Left lung (tissue), 10 donors: ENCODE results near the gene BORCS8. TPM values are rescaled to one million over a fixed set of nuclear protein-coding genes. Genes with fewer than 3 reads are reported as not detected.

ENCODE experiments used
- ATAC-seq: fragments of 200-7000 bp; cut with Tn5 transposase; one replicate; pipeline ENCODE4 v1.9.1; 2020; ENCODE audit warnings: moderate library complexity
- DNase-seq, 4 donors: peaks; one replicate each; pipeline ENCODE4 v3.0.0-alpha.2; 2013 to 2020
- H3K27ac ChIP-seq, 2 donors: fragments of 200-600 bp; sonication (generic) in 1 of 2; one replicate each; pipeline versions ENCODE4 v1.5.0 to v1.8.0; 2020 to 2021
- H3K27me3 ChIP-seq, 2 donors: fragments of 200-600 bp; sonication (generic) in 1 of 2; one replicate each; pipeline versions ENCODE4 v1.5.0 to v1.8.0; 2020 to 2021
- H3K36me3 ChIP-seq, 2 donors: fragments of 200-600 bp; sonication (generic) in 1 of 2; one replicate each; pipeline versions ENCODE4 v1.5.0 to v1.8.0; 2020 to 2021
- H3K4me1 ChIP-seq, 2 donors: fragments of 200-600 bp; one replicate each; pipeline ENCODE4 v1.8.0; 2021
- H3K4me3 ChIP-seq, 2 donors: fragments of 200-600 bp; sonication (generic) in 1 of 2; one replicate each; pipeline versions ENCODE4 v1.5.0 to v1.8.0; 2020 to 2021; ENCODE audit warnings: mild to moderate bottlenecking in 1 of 2
- H3K9me3 ChIP-seq, 2 donors: fragments of 200-600 bp; sonication (generic) in 1 of 2; one replicate each; pipeline versions ENCODE4 v1.5.0 to v1.8.0; 2020 to 2021
- CTCF ChIP-seq, 2 donors: fragments of 200-600 bp; sonication (generic) in 1 of 2; IDR thresholded peaks; one replicate each; pipeline versions ENCODE4 v1.5.0 to v1.8.0; 2021; ENCODE audit warnings: antibody characterized with exemption in 2 of 2
- intact Hi-C, 2 donors: fragments of 100-400 bp; cut with DNase I; formaldehyde crosslinking; loops; one replicate each; pipeline versions ENCODE4 v1.11.2 to v1.14.2; 2022
- polyA plus RNA-seq, 6 donors: library from polyadenylated mRNA; unstranded; fragments of 120-200 nt; gene quantifications; one replicate each; pipeline ENCODE4 v1.2.1, GENCODE V29; 2013; ENCODE audit not compliant: insufficient read length in 6 of 6
- total RNA-seq, 2 donors: library from RNA; stranded (reverse); fragmentation: NEBNext Ultra II Directional; extraction: Animal tissue kit (Norgen Biotek cat#: 25700); gene quantifications; one replicate each; pipeline ENCODE4 v1.2.1, GENCODE V29; 2021
- donor health status: DM: no; HTN: yes; CAD: no.
- donor health status: DM: no; HTN: no; CAD: no.

Gene BORCS8
- total and polyA plus RNA-seq, 8 donors, result 16.4 to 39.1 (median 18.3) TPM

DNA sequence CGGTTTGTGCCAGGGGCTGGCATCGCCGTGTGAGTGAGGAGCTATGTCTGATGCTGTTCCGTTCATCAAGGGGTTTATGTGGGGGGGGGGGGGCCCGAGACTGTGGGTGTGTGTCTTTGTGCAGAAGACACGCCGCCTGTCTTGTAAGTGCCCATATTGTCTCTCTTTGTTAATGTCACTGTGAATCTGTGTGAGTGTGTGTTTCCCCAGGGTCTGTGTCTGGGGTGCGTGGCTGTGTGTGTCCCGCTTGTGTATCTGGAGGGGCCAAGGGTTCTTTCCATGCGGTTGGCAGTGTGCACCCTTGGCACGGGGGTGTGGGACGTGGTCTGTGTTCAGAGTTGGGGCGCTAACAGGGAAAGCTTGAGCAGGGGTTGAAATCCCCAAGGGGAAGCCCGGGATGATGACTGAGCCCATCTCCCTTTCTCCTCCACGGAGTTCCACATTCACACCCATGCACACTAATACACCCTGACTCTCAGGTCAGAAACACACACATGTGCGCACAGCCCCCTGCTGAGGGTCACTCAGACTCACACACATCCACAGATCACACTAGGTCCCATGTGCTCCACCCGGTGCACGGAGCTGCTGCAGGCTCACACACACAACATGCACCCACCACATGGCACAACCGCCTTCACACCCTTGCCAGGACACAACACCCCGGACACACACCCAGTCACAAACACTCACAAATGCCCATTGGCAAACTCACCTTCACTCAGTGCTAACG is 21.6 kb upstream of the BORCS8 start:
- H3K4me1 ChIP-seq, result no peaks in the 10 kb centered on the region
- ATAC-seq (no peak), DNase-seq (peak in 1 of 4 donors; percentile 47)
- TF ChIP-seq CTCF (IDR thresholded peaks at IDR 0.05), result no peak
- intact Hi-C loops, result no loop called here
- peaks cover 23 to 97% of the 10 kb centered on the region in 2 donors for H3K27me3 ChIP-seq
- H3K27ac ChIP-seq, result no peak overlapping the region
- H3K9me3 ChIP-seq, result no peaks in the 10 kb centered on the region
- H3K36me3 ChIP-seq, result no peaks in the 10 kb centered on the region
- H3K4me3 ChIP-seq, result no peak overlapping the region

GRCh38 chr19:19212916-19213315 is 21.0 kb upstream of the BORCS8 start:
- Histone ChIP-seq H3K9me3 (no peaks in the 10 kb centered on the region), H3K4me3 (no peak overlapping the region), H3K27ac (no peak overlapping the region), H3K27me3 (peaks cover 23 to 97% of the 10 kb centered on the region in 2 donors), H3K4me1 (no peaks in the 10 kb centered on the region), H3K36me3 (no peaks in the 10 kb centered on the region)
- DNase-seq (peak in 1 of 4 donors; percentile 45), ATAC-seq (no peak)
- intact Hi-C loops, result no loop called here
- no peak for TF ChIP-seq CTCF (IDR thresholded peaks at IDR 0.05)

DNA sequence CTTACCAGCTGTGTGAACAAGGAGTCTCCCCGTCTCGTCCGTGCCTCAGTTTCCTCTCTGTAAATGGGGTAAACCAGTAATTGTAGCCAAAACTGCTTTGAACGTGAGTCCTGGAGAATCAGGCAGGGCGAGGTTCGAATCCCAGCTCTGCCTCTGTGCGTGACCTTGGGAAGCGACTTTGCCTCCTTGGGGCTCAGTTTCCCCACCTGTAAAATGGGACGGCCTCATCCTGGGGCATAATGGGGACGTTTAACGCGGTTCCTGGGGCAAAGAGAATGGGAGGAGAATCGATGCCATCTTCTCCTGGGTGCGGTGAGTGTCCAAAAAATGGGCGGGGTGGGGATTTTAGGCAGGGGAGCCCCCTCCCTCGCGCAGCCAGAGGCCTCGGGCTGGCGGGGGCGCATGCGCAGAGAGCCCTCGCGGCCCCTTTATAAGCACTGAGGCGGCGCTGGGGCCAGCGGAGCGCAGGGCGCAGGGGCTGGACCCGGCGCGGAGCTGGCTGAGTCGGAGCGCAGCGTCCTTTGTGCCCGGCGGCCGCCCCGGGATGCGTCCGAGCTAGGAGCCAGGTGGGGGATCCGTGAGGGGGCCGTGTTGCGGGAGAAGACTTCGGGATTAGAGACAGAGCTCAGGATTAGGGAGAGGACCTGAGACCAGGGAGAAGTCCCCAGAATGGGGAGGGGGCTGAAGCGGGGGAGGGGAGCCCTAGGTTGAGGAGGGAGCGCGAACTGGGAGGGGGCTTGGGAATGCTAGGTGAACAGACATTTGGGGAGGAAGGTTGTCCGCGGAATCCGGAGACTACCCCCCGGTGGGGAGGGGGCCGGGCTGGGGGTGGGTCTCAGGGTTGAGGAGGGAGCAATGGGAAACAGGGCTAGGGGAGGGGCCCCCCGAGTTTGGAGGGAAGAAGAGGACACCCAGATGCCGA is 19.8 kb upstream of the BORCS8 start, which contains the start of gene NCAN:
TSS of gene NCAN (plus strand) at position 460 of the 922 bp plus-strand sequence. CDS start 4,996 bp downstream, outside the sequence.
- Histone ChIP-seq H3K9me3 (no peaks in the 10 kb centered on the region), H3K4me1 (no peaks in the 10 kb centered on the region), H3K4me3 (no peak within 1 kb of the TSS), H3K27me3 (peaks cover 23 to 88% of the 10 kb centered on the region in 2 donors), H3K36me3 (no peaks in the 10 kb centered on the region), H3K27ac (no peak within 1 kb of the TSS)
- intact Hi-C loops, result no loop called here
- DNase-seq (peak in 1 of 4 donors; percentile 60), ATAC-seq (no peak)
- no peak for TF ChIP-seq CTCF (IDR thresholded peaks at IDR 0.05)

GRCh38 chr19:19209372-19209771 is 17.4 kb upstream of the BORCS8 start:
- no peak overlapping the region for H3K27ac ChIP-seq
- no peak for DNase-seq
- no peaks in the 10 kb centered on the region for H3K4me1 ChIP-seq
- H3K4me3 ChIP-seq, result no peak overlapping the region
- H3K27me3 ChIP-seq, result peaks cover 23 to 73% of the 10 kb centered on the region in 2 donors
- no peaks in the 10 kb centered on the region for H3K9me3 ChIP-seq
- intact Hi-C loops, result no loop called here
- no peak for ATAC-seq
- TF ChIP-seq CTCF (IDR thresholded peaks at IDR 0.05), result no peak
- H3K36me3 ChIP-seq, result no peaks in the 10 kb centered on the region
